WTC11 (cell line): Measurements from ENCODE around the gene UMAD1.

Source experiments
- ATF2 ChIP-seq: sonication (generic); formaldehyde crosslinking; IDR thresholded peaks from 2 replicates; pipeline ENCODE4 v1.8.1; 2022; ENCODE audit warnings: low read depth, missing genetic modification reagents, borderline replicate concordance
- CREM ChIP-seq: sonication (generic); formaldehyde crosslinking; IDR thresholded peaks from 2 replicates; pipeline ENCODE4 v1.8.1; 2022; ENCODE audit warnings: mild to moderate bottlenecking, missing genetic modification reagents, moderate library complexity
- CTCF ChIP-seq: fragments of 200-600 bp; IDR thresholded peaks from 2 replicates; pipeline ENCODE4 v1.8.0; 2022; ENCODE audit warnings: antibody characterized with exemption
- FOXJ3 ChIP-seq: sonication (generic); formaldehyde crosslinking; IDR thresholded peaks from 2 replicates; pipeline ENCODE4 v1.9.0; 2021; ENCODE audit warnings: missing genetic modification reagents, mild to moderate bottlenecking, borderline replicate concordance
- IRF1 ChIP-seq: sonication (generic); formaldehyde crosslinking; IDR thresholded peaks from 2 replicates; pipeline ENCODE4 v1.8.0; 2023; ENCODE audit warnings: missing genetic modification reagents
- JUN ChIP-seq: sonication (generic); formaldehyde crosslinking; IDR thresholded peaks from 2 replicates; pipeline ENCODE4 v1.8.0; 2023; ENCODE audit warnings: mild to moderate bottlenecking, missing genetic modification reagents
- MLX ChIP-seq: sonication (generic); formaldehyde crosslinking; IDR thresholded peaks from 2 replicates; pipeline ENCODE4 v1.8.1; 2023; ENCODE audit warnings: mild to moderate bottlenecking, missing genetic modification reagents, moderate library complexity
- NFE2L1 ChIP-seq: sonication (generic); formaldehyde crosslinking; IDR thresholded peaks from 2 replicates; pipeline ENCODE4 v1.8.1; 2023; ENCODE audit warnings: missing genetic modification reagents
- NFYB ChIP-seq: sonication (generic); formaldehyde crosslinking; conservative IDR thresholded peaks from 2 replicates; pipeline ENCODE4 v1.8.0; 2022; ENCODE audit warnings: low read depth, missing genetic modification reagents
- SMAD3 ChIP-seq: sonication (generic); formaldehyde crosslinking; IDR thresholded peaks from 2 replicates; pipeline ENCODE4 v1.8.0; 2022; ENCODE audit warnings: missing genetic modification reagents, mild to moderate bottlenecking, borderline replicate concordance
- TEAD4 ChIP-seq: sonication (generic); formaldehyde crosslinking; IDR thresholded peaks from 2 replicates; pipeline ENCODE4 v1.8.0; 2022; ENCODE audit warnings: mild to moderate bottlenecking, missing genetic modification reagents
- ZNF121 ChIP-seq: sonication (generic); formaldehyde crosslinking; IDR thresholded peaks from 2 replicates; pipeline ENCODE4 v1.8.0; 2023; ENCODE audit warnings: missing genetic modification reagents
- TF ChIP-seq, protein P1 (sequence below): sonication (generic); formaldehyde crosslinking; IDR thresholded peaks from 2 replicates; pipeline ENCODE4 v1.8.1; 2023; ENCODE audit warnings: mild to moderate bottlenecking, missing genetic modification reagents, borderline replicate concordance

DNA sequence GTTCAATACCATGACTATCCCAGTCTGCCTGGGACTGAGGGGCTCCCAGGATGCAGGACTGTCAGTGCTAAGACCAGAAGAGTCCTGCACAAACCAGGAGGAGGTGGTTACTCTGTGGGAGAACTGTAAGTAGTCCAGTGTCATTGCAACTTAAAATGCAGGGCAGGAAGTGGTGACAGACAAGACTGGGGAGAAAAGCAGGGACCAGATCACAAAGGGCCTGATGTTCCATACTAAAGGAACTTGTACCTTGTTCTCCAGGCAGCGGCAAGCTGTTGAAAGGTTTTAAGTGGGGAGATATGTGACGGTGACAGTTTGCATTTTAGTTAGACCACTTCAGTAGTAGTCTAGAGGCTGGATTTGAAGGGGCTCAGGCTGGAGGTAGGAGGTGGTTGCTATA lies 262.3 kb downstream of the UMAD1 start:
- TF ChIP-seq NFYB (CRISPR knock-in tag) (no peak), TEAD4 (no peak), SMAD3 (CRISPR knock-in tag) (no peak), ATF2 (no peak), IRF1 (CRISPR knock-in tag) (no peak), ZNF121 (CRISPR knock-in tag) (no peak), CTCF (no peak), MLX (CRISPR knock-in tag) (no peak), CREM (no peak), JUN (no peak), NFE2L1 (CRISPR knock-in tag) (no peak), FOXJ3 (CRISPR knock-in tag) (no peak)
- TF ChIP-seq, protein P1, sequence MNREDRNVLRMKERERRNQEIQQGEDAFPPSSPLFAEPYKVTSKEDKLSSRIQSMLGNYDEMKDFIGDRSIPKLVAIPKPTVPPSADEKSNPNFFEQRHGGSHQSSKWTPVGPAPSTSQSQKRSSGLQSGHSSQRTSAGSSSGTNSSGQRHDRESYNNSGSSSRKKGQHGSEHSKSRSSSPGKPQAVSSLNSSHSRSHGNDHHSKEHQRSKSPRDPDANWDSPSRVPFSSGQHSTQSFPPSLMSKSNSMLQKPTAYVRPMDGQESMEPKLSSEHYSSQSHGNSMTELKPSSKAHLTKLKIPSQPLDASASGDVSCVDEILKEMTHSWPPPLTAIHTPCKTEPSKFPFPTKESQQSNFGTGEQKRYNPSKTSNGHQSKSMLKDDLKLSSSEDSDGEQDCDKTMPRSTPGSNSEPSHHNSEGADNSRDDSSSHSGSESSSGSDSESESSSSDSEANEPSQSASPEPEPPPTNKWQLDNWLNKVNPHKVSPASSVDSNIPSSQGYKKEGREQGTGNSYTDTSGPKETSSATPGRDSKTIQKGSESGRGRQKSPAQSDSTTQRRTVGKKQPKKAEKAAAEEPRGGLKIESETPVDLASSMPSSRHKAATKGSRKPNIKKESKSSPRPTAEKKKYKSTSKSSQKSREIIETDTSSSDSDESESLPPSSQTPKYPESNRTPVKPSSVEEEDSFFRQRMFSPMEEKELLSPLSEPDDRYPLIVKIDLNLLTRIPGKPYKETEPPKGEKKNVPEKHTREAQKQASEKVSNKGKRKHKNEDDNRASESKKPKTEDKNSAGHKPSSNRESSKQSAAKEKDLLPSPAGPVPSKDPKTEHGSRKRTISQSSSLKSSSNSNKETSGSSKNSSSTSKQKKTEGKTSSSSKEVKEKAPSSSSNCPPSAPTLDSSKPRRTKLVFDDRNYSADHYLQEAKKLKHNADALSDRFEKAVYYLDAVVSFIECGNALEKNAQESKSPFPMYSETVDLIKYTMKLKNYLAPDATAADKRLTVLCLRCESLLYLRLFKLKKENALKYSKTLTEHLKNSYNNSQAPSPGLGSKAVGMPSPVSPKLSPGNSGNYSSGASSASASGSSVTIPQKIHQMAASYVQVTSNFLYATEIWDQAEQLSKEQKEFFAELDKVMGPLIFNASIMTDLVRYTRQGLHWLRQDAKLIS (CRISPR knock-in tag), result no peak
